ENCODE results near the gene OSGEP.

- no peak for TF ChIP-seq CTCF (IDR thresholded peaks at IDR 0.05; ENCODE audit: low read length)
- TF ChIP-seq EZH2 (IDR thresholded peaks at IDR 0.05; ENCODE audit: borderline replicate concordance, low read length): no peak
Observed at GRCh38 chr14:20454516-20455354, at the start of gene OSGEP, which contains the start of gene APEX1.
